GM19463 (cell line): ENCODE data around the gene MT1M.
"Not testable (repeated sequence)": the region's sequence is repeated elsewhere in the genome, so short reads cannot be mapped to it uniquely, and the experiment has no call there.

Experiments used
- ATAC-seq: cut with Tn5 transposase; IDR thresholded peaks from one replicate; pipeline ENCODE4 v1.9.1; 2021; ENCODE audit warnings: mild to moderate bottlenecking, moderate library complexity; ENCODE audit not compliant: unreplicated experiment

Gene MT1M

DNA sequence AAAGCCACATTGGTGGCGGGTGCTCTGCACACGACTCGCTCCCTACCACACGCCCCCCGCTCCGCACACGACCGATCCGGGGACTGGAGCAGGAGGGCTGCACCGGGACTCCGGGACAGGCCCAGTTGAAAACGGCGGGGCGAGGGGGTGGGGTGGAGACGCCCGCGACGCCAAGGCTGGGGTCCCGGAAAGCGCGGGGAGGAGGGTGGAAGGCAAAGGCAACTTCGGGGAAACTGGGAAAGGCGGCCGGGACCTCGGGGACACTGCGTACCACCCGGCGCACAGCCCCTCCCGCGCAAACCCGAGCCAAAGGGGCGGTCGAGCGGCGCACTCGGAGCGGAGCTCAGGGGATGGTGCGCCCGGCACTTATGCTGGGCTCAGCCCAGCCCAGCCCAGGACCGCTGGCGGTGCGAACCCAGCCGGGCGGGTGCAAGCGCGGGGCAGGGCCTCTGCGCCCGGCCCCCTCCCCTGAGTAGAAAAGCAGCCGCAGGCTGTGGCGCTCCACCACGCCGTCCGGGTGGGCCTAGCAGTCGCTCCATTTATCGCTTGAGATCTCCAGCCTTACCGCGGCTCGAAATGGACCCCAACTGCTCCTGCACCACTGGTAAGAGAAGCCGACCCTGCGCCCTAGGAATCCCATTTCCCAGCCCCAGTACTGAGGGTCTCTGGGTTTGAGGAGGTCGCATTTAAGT, at the start of gene MT1M:
MT1M (plus strand) TSS at position 504 of the 692 bp plus-strand sequence; CDS start at position 577, 73 bp downstream.
- no peak for ATAC-seq

DNA sequence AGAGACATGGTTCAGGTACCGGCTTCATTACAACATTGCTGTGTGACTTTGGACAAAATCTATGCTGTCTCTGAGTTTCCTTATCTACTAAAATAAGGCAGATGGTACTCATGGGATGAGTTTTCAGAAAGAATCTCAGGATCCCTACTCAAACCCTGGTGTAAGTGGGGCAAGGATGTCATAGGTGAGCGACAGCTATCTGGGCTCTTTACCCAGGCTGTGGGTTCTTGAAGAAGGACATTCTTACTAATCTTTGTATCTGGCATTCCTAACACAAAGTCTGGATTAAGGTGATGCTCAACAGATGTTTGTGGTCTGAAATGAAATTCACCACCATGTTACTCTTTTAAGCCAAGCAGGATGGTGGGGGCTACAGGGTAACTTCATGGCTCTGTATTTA, 49.5 kb upstream of the MT1M start:
- ATAC-seq = not testable (repeated sequence)

DNA sequence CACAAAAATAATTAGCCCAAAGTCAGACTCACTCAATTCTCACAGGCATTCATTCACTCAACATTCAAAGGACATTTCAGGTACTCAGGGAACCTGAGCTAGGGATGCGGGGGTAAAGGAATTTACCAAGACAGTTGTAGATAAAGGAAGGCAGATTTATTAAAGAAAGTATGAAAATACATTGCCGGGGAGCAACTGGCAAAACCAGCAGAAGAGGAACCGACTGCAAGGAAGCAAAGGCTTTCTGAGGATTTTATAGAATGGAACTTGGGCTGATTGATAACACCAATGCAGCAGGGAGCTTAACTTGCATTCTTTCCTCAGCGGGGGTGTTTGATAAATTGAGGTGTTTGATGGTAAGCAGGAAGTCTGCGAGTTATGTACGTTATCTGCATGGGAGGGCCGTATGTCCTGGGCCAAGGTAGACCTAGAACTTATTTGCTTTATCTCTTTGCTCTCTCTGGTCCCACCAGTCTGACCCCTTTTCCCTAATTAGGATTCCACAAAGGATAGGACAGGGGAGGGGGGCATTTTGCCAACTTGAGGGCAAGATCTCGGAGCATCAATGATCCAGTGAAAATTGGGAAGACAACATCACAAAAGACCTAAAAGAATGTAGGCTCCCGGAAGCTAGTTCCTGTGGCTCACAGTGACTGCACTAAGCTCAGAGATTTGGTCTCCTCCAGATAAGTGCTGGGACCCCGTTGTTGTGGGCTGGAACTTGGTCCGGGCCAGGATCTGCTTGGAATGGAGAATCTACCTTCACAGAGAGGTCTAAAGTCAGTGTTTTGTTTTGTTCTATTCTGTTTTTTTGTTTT, 48.9 kb upstream of the MT1M start:
- no peak for ATAC-seq

DNA sequence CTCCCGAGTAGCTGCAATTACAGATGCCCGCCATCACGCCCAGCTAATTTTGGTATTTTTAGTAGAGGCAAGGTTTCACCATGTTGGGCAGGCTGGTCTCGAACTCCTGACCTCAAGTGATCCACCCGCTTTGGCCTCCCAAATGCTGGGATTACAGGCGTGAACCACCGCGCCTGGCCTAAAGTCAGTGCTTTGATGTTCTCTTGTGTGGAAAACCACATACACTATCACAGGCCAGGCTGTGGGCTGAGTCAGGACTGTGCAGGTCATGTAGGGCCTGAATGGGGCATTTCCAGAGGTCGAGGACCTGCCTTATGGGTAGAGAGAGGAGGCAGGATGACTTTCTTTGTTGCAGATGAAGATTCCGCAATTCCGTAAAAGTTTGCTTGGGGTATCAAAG, 48.2 kb upstream of the MT1M start:
- no peak for ATAC-seq

DNA sequence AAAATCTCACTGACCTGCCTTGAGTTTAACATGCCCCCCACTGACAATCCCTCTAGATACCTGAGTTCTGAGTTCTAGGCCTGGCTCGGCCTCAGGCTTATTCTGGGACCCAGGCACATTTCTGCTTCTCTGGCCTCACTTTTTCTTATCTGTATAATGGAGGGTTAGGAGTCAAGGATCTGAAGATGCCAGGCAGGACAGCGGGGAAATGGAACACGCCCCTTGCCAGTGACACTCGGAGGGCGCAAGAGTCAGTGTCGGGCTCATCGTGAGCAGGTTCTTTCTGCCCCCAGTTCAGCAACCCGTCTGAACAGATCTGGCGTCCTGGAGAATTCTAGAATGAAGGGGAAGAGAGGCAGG, 43.7 kb upstream of the MT1M start:
- no peak for ATAC-seq

DNA sequence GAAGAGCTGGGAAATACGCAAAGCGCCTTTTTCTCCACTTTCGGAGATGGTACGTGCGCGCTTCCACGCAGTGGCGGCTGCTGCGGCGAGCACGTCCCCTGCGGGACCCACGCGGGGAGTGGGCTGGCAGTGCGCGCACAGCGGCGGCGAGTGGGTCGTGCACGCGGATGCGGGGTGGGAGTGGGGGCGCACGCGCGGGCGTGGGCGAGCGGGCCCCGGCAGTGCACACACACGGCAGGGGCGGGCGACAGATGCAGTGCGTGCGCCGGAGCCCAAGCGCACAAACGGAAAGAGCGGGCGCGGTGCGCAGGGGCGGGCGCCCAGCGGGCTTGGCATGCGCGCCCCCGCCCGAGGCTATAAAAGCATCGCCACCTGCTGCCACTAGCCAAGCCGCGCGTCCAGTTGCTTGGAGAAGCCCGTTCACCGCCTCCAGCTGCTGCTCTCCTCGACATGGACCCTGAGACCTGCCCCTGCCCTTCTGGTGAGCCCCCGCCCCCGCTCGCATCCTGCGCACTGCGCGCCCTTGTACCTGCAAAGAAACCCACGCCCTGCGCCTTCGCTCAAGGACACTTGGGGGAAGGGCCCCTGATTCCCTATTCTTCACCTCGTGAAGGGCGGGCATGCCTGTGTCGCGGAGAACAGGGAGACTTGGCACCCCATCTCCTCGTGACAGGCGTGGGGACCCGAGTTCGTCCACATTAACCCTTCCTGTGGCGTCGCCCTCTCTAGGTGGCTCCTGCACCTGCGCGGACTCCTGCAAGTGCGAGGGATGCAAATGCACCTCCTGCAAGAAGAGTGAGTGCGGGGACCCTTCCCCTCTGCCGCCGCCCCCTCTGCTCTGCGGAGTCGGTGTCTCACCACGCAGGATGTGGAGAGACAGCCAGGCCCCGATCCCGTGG, 43.1 kb upstream of the MT1M start, which contains the start of gene MT3:
MT3 (plus strand) TSS at position 388 of the 899 bp plus-strand sequence; CDS start at position 451, 63 bp downstream.
- no peak for ATAC-seq

DNA sequence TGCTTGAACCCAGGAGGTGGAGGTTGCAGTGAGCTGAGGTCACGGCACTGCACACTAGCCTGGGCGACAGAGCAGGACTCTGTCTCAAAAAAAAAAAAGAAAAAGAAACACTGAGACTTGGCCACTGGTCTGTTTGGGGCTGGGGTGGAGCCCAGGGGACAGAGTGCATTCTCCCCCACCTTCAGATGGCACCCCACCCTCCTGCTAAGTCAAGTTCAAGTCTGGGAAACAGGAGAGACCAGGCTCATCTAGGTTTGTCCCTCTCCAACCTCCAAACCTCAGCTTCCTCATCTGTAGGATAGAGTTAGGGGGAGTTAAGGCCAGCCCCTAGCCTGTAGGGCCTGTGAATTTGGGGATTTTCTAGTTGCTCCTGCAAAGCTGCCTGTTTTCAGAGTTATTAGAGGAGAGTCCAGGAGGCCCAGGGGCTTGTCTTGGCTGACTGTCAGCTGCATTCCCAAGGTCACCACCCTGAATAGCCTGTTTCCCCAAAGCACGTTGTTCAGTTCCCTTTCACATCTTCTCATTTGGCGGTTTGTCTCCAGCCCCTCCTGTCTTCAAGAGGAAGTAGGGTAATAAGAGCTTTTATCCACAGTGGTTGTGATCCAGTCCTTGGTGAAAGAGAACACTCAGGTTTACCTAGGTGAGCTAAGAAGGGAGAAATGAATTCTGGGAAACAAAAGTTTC, 40.9 kb upstream of the MT1M start:
- ATAC-seq = no peak

DNA sequence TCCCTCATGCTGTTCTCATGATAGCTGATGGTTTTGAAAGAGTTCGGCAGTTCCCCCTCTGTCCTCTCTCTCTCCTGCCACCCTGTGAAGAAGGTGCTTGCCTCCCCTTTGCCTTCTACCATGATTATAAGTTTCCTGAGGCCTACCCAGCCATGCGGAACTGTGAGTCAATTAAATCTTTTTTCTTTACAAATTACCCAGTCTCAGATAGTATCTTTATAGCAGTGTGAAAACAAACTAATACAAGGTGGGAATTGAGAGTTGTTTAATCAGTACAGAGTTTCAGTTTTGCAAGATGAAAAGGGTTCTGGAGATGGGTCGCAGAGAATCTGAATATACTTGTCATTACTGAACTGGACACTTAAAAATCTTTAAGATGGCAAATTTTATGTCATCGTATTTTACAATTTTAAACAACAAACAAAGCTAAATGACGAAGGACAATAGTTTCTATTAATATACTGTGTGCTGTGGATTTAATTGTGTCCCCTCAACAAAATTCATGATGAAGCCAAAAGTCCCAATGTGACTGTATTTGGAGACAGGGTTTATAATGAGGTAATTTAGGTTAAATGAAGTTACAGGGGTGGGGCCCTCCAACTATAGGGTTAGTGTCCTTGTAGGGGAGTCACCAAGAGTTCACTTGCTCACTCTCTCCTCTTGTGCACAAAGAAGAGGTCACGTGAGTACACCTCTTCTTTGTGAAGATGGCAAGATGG, 38.7 kb upstream of the MT1M start:
- ATAC-seq = no peak

DNA sequence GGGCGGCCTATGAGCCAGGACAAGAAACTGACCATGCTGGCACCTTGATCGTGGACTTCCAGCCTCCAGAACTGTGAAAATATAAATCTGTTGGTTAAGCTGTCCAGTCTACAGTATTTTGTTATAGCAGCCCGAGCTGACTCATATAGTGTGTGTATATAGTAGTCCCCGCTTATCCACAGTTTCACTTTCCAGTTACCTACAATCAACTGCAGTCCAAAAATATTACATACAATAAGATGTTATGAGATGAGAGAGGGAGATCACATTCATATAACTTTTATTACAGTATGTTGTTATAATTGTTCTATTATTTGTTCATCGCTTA, 38.2 kb upstream of the MT1M start:
- ATAC-seq = no peak

DNA sequence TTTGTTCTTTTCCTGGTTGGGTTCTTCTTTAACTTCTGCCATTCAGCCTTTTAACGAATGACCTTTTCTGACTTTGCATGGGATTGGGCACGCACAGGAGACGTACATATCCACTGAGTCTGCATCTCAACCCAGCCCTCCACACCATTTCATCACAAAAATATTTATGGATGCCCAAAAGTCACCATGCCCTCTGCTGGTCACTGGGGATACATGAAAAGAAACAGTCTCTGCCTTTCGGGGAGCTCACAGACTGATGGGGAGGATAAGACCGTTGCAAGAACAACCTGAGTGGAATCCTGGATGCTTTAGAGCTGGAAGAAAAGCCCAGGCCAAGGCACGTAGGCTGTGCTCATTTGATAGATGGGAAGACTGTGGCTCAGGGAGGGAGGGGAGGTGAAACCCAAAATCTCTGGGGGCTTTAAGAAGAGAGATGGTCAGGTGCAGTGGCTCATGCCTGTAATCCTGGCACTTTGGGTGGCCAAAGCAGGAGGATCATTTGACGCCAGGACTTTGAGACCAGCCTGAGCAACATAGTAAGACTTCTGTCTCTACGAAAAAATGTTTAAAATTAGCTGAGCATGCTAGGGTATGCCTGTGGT, 32.0 kb upstream of the MT1M start:
- ATAC-seq = no peak

DNA sequence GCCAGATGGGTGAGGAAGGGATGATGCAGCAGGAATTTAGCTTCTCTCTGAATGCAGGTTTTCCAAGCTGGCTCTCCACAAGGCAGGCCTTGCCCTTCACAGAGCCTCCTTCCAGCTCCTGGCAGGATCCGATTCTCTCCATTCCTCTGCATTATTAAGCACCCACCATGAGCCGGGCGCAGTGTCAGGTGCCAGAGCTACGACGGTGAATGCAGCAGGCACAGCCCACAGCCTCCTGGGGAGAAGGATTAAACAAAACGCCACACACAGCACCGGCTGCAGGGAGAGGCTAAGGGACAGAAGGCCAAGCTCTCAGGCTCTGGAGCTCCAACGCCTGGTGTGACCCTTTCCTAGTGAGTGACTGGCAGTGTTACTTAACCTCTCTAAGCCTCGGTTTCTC, 31.1 kb upstream of the MT1M start:
- ATAC-seq = no peak

DNA sequence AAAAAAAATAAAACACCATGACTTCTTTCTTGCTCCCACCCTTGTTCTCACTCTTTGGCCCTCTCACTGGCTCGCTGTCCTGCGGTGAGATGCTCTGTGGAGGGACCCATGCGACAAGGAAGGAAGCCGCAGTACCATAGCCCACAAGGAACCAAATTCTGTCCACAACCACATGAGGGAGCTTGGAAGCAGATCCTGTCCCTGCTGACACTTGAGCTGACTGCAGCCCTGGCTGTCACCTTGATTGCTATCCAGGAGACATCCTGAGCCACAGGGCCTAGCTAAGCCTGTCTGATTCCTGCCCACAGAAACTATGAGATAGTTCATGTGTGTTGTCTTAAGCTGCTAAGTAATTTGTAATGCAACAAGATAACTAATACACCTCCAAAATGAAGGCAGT, 28.9 kb upstream of the MT1M start:
- no peak for ATAC-seq

DNA sequence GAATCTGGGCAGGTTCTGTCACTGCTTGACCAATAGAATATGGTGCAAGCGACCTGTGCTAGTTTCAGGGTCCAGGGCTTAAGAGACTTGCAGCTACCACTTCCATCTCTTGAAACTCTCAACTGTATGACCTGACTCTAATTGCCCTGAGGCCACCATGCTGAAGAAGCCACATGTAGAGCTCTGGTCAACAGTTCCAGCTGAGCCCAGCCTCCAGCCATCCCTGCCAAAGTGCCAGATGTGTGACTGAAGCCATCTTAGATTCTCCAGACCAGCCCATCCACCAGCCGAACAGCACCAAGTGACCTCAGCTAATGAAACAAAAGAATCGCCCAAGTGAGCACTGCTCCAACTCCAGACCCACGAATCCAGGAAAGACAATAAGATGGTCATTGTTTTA, 27.5 kb upstream of the MT1M start:
- no peak for ATAC-seq

DNA sequence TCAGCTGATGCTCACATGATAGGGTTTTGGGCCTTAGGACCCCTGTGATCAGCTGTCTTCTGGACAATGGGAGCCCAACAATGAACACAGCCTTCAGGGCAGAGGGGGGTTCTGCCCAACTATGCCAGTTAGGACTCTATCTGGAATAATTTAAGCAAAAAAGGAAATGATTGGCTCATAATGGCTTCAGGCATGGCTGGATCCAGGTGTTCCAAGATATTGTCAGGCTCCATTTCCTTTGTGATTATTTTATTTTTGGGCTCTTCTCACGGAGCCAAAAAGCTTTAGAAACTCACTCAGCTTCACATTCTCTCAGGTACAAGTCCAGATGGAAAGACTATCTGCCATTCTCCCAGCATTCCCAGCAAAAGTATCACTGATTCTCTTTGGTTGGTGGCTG, 27.0 kb upstream of the MT1M start:
- ATAC-seq = no peak

DNA sequence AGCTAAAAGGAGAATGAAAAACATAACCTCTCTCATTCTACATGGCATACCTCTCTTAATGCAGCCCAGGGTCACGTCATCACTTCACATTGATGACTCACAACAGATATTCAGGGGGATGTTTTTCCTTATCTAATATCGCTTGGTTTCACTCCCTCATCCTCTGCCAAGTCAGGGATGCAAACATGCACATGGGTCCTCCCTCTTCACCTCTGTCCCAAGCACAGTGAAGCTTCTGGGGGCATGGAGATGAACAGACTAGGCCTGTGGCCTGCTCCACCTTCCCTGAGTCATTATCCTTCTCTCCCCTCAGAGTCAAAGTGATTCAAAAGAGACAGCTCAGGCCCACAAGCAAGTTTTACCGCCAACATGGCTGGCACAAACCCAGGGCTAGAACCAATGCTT, 26.4 kb upstream of the MT1M start:
- no peak for ATAC-seq

DNA sequence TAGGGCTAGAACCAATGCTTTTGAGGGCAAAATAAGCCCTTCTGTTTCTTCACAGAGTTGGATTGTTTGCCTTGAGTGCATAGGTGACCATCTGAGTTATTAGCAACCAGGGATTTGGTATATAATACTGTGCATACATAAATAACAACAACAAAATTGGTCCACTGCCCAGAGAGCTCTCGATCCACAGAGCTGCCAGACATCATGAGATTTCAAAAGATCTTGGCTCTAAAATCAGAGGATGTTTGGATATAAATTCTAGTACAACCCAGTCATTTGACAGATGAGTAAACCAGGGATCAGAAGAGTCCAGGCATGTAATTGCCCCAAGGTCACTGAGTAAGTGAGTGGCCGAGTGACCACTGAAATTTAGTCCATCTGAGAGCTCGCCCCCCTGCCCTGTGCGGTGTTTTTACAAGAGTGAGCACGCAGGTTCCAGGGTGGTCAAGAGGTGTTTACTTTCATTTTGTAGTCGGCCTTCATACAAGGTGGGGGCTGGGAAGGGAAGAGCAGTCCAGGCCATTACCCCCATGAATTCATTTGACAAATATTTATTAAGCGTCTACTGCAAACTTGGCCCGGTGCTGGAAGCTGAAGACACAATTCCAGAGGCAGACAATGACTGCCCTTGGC, 25.9 kb upstream of the MT1M start:
- no peak for ATAC-seq

DNA sequence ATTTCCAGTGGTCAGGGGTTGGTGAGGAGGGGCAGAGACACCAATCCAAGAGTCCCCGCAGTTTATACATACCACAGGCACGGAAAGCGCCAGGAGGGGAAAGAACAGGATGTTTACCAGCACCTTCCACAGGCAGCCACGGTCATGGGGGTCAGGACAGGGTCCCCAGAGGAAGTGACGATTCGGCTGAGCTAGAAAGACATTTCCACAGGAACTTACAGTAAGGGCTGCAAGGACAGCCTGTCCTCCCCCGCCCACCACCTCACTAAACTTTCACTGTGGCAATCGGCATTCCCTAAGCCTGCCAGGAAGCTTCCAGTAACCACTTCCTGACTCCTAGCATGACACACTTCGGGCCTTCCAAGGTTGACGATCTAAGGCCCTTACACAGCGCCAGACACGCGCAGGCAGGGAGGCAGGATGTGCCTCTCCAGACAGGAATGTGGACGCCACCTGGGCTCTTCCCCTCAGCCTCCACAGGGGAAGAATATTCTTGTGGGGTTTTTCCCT, 25.3 kb upstream of the MT1M start:
- no peak for ATAC-seq

DNA sequence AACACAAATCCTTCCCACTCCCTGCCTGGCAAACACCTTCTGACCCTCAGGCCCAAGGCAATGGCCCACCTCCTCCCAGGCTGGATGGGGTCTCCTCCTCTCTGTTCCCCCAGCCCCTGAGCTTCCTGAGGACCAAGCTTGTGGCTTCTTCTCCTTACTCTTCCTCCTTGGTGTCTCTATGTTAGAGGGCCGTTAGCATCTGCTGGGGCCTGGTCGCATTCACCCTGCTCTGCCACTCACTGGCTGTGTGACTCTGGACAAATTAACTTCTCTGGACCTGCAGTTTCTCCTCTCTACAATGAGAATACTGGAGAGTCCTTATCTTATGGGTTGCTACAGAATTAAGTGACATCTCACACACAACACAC, 24.8 kb upstream of the MT1M start:
- ATAC-seq = no peak
